Measurements from ENCODE around the gene SH2D3C.
A peak's percentile ranks its signal among the peaks of the same experiment; 100 is the strongest.

Gene SH2D3C

DNA sequence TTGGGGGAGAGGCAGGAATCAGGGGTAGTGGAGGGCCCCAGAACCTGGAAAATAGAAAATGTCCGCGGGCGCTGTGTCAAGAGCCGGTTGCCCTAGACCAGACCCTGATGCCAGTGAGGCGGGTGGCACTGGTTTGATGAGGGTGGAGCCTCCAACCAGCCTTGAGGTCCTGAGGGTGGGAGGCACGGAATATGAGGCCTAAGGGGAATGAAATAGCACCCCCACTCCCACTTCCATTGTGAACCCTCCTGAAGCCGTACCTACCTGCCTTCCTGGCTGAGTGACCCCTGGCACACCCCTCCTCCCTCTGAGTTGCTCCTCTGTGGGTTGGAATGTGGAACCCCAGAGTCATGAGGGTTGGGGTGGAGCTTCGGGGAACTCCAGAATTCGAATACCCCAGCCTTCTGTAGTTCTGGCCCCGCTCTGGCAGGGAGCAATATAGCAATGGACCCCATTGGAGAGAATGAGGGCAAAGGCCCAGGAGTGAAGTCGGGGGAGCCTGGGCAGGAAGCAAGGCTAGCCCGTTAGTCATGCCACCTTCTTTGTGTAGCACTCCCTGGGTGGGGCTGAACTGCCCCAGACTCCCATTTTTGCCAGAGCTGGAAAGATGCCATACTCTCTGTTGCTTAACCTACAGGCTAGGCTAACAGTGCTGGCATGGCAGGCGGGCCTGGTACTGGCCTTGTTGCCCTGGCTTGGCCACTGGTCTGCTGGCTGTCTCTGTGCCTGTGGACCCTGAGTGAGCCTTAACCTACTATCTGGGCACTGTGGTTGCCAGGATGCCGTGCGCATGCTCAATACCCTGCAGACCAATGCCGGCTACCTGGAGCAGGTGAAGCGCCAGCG, 25.3 kb upstream of the SH2D3C start:
- no peak for DNase-seq
- peak overlapping the region; percentile 94 for H3K4me3 ChIP-seq (ENCODE audit: low read depth, low read length)
- TF ChIP-seq, protein P1, sequence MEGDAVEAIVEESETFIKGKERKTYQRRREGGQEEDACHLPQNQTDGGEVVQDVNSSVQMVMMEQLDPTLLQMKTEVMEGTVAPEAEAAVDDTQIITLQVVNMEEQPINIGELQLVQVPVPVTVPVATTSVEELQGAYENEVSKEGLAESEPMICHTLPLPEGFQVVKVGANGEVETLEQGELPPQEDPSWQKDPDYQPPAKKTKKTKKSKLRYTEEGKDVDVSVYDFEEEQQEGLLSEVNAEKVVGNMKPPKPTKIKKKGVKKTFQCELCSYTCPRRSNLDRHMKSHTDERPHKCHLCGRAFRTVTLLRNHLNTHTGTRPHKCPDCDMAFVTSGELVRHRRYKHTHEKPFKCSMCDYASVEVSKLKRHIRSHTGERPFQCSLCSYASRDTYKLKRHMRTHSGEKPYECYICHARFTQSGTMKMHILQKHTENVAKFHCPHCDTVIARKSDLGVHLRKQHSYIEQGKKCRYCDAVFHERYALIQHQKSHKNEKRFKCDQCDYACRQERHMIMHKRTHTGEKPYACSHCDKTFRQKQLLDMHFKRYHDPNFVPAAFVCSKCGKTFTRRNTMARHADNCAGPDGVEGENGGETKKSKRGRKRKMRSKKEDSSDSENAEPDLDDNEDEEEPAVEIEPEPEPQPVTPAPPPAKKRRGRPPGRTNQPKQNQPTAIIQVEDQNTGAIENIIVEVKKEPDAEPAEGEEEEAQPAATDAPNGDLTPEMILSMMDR (IDR thresholded peaks at IDR 0.05; ENCODE audit: low read depth, low read length): no peak
- peak overlapping the region; percentile 98 for H3K27ac ChIP-seq
- H3K9me3 ChIP-seq (ENCODE audit: severe bottlenecking): no peaks in the 10 kb centered on the region
- H3K36me3 ChIP-seq: peaks cover 47% of the 10 kb centered on the region
- no peaks in the 10 kb centered on the region for H3K27me3 ChIP-seq (ENCODE audit: insufficient read depth, low read depth, severe bottlenecking)

- Histone ChIP-seq H3K4me3 (ENCODE audit: low read depth, low read length) (peak within 1 kb of the TSS; percentile 94), H3K27ac (peak within 1 kb of the TSS; percentile 98), H3K27me3 (ENCODE audit: insufficient read depth, low read depth, severe bottlenecking) (no peaks in the 10 kb centered on the region), H3K9me3 (ENCODE audit: severe bottlenecking) (no peaks in the 10 kb centered on the region), H3K36me3 (peaks cover 38% of the 10 kb centered on the region)
- DNase-seq: peak; percentile 93
- TF ChIP-seq, protein P1 (IDR thresholded peaks at IDR 0.05; ENCODE audit: low read depth, low read length): no peak
Measured at GRCh38 chr9:127802576-127803443, 24.3 kb upstream of the SH2D3C start, which contains the start of gene FPGS. Gene FPGS, plus strand, starts transcription at chr9:127802882. Its CDS starts 43 bp downstream, at chr9:127802925.

DNA sequence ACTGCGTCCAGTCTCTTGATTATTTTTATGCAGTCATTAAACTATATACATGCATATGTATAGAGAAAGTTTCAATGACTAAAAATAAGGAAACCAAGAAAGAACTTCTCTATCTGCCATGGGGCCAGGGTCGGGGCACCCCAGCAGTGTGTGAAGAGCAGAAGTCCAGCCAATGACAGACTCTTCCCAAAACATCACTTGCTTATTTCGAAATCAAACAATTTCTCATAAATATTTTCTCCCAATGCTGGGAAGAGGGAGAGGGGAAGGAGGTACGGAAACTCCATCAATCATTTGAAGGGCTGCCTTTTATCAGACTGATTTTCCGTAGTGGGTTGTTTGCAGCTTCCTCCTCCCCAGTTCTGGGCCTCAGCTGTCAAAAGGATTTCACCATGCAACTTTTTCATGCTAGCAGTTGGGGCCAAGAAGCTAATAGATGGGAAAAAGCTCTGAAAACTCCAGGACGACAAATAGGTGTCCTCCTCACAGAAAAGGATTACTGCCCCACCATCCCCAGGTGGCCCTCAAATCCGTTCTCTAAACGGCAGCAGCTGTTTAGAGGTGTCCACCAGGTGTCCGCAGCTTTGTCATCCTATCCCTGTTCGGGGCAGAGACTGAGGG, 23.6 kb upstream of the SH2D3C start:
- DNase-seq: no peak
- Histone ChIP-seq H3K36me3 (peaks cover 30% of the 10 kb centered on the region), H3K27me3 (ENCODE audit: insufficient read depth, low read depth, severe bottlenecking) (no peaks in the 10 kb centered on the region), H3K27ac (peak overlapping the region; percentile 98), H3K4me3 (ENCODE audit: low read depth, low read length) (peak overlapping the region; percentile 65), H3K9me3 (ENCODE audit: severe bottlenecking) (no peaks in the 10 kb centered on the region)
- TF ChIP-seq, protein P1 (IDR thresholded peaks at IDR 0.05; ENCODE audit: low read depth, low read length): no peak

- no peak overlapping the region for H3K4me3 ChIP-seq (ENCODE audit: low read depth, low read length)
- H3K27ac ChIP-seq: no peak overlapping the region; the same call in 1 of the 2 replicates
- DNase-seq: no peak
- H3K9me3 ChIP-seq (ENCODE audit: severe bottlenecking): no peaks in the 10 kb centered on the region
- peaks cover 23% of the 10 kb centered on the region for H3K36me3 ChIP-seq
- no peaks in the 10 kb centered on the region for H3K27me3 ChIP-seq (ENCODE audit: insufficient read depth, low read depth, severe bottlenecking)
- TF ChIP-seq, protein P1 (IDR thresholded peaks at IDR 0.05; ENCODE audit: low read depth, low read length): no peak
Measured at GRCh38 chr9:127796852-127797370, 18.4 kb upstream of the SH2D3C start.

DNA sequence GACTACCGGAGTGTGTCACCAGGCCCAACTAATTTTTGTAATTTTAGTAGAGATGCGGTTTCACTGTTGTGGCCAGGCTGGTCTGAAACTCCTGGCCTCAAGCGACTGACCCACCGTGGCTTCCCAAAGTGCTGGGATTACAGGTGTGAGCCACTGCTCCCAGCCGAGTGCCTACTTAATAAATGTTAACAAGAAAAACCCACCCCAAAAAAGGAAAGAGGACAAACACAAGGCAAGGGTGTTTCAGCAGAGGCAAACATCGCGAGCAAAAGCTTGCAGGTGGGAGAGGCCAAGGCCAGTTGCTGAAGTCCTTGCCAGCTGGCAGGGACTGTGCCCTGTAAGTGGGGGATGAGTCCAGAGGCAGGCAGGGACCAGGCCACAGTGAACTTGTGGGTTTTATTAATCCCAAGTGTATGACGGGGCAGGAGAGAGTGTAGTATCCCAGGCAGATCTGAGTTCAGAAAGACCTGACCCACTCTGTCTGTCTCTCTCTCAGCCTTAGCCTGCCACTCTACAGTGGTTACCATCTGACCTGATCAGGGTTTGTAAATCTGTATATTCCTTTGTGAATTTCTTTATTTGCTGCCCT, 17.9 kb upstream of the SH2D3C start:
- no peaks in the 10 kb centered on the region for H3K27me3 ChIP-seq (ENCODE audit: insufficient read depth, low read depth, severe bottlenecking)
- no peak overlapping the region for H3K4me3 ChIP-seq (ENCODE audit: low read depth, low read length)
- DNase-seq: no peak
- H3K36me3 ChIP-seq: peaks cover 29% of the 10 kb centered on the region
- H3K9me3 ChIP-seq (ENCODE audit: severe bottlenecking): no peaks in the 10 kb centered on the region
- TF ChIP-seq, protein P1 (IDR thresholded peaks at IDR 0.05; ENCODE audit: low read depth, low read length): no peak
- peak overlapping the region; percentile 12; the same call in 1 of the 2 replicates for H3K27ac ChIP-seq
